Progenitor cell of endocrine pancreas (in vitro differentiated cells): Measurements from ENCODE around the gene BFSP2. TPM values are rescaled to one million over a fixed set of nuclear protein-coding genes. Genes with fewer than 3 reads are reported as not detected.
"Not testable (repeated sequence)": the region's sequence is repeated elsewhere in the genome, so short reads cannot be mapped to it uniquely, and the experiment has no call there.

ENCODE experiments used
- DNase-seq: peaks from one replicate; pipeline ENCODE4 v3.0.0; 2021; ENCODE audit warnings: low spot score; ENCODE audit not compliant: unreplicated experiment
- H3K27ac Mint-ChIP-seq: 2 replicates; pipeline ENCODE4 v1.8.0; 2021; ENCODE audit warnings: mild to moderate bottlenecking, moderate library complexity, mixed read lengths
- H3K27me3 Mint-ChIP-seq: 2 replicates; pipeline ENCODE4 v1.8.0; 2021; ENCODE audit warnings: mixed read lengths
- H3K36me3 Mint-ChIP-seq: 2 replicates; pipeline ENCODE4 v1.8.0; 2022; ENCODE audit warnings: mixed read lengths; ENCODE audit not compliant: insufficient read depth
- H3K4me1 Mint-ChIP-seq: 2 replicates; pipeline ENCODE4 v1.8.0; 2021; ENCODE audit warnings: low read depth, mixed read lengths
- H3K4me3 Mint-ChIP-seq: 2 replicates; pipeline ENCODE4 v1.8.0; 2021; ENCODE audit warnings: low read depth, mild to moderate bottlenecking, moderate library complexity, mixed read lengths
- H3K9me3 Mint-ChIP-seq: 2 replicates; pipeline ENCODE4 v1.8.0; 2021; ENCODE audit warnings: low read depth, mixed read lengths
- CTCF ChIP-seq: fragments of 200-600 bp; sonication (generic); IDR thresholded peaks from one replicate; pipeline ENCODE4 v1.5.0; 2021; ENCODE audit warnings: antibody characterized with exemption, mild to moderate bottlenecking; ENCODE audit not compliant: unreplicated experiment
- total RNA-seq: library from RNA; stranded (reverse); gene quantifications from 2 replicates; pipeline ENCODE4 v1.2.1, GENCODE V29; 2021

BFSP2 gene
- total RNA-seq, 1 donor from 2014 or later, result not detected

GRCh38 chr3:133512416-133513089 lies 112.7 kb downstream of the BFSP2 start:
- no peaks in the 10 kb centered on the region for H3K4me1 Mint-ChIP-seq
- no peak overlapping the region for H3K27ac Mint-ChIP-seq
- H3K27me3 Mint-ChIP-seq, result no peaks in the 10 kb centered on the region

GRCh38 chr3:133514418-133514817 lies 114.6 kb downstream of the BFSP2 start:
- no peak for DNase-seq
- no peak overlapping the region for H3K27ac Mint-ChIP-seq
- no peak overlapping the region for H3K4me3 Mint-ChIP-seq
- H3K27me3 Mint-ChIP-seq, result no peaks in the 10 kb centered on the region
- H3K36me3 Mint-ChIP-seq, result no peaks in the 10 kb centered on the region
- no peaks in the 10 kb centered on the region for H3K9me3 Mint-ChIP-seq
- H3K4me1 Mint-ChIP-seq, result no peaks in the 10 kb centered on the region
- no peak for TF ChIP-seq CTCF

More at GRCh38 chr3:133512416-133513089, 112.7 kb downstream of the BFSP2 start:
- no peak for DNase-seq
- H3K36me3 Mint-ChIP-seq, result no peaks in the 10 kb centered on the region
- H3K9me3 Mint-ChIP-seq, result no peaks in the 10 kb centered on the region
- no peak for TF ChIP-seq CTCF
- no peak overlapping the region for H3K4me3 Mint-ChIP-seq

GRCh38 chr3:133515127-133515526 lies 115.3 kb downstream of the BFSP2 start:
- Mint-ChIP-seq H3K27ac (no peak overlapping the region), H3K9me3 (no peaks in the 10 kb centered on the region), H3K27me3 (no peaks in the 10 kb centered on the region), H3K4me1 (no peaks in the 10 kb centered on the region), H3K36me3 (no peaks in the 10 kb centered on the region), H3K4me3 (no peak overlapping the region)
- DNase-seq, result no peak
- TF ChIP-seq CTCF, result no peak

GRCh38 chr3:133520286-133520685 lies 120.4 kb downstream of the BFSP2 start:
- Mint-ChIP-seq H3K4me1 (no peaks in the 10 kb centered on the region), H3K36me3 (no peaks in the 10 kb centered on the region), H3K9me3 (no peaks in the 10 kb centered on the region), H3K27ac (no peak overlapping the region), H3K4me3 (no peak overlapping the region), H3K27me3 (no peaks in the 10 kb centered on the region)
- no peak for TF ChIP-seq CTCF
- no peak for DNase-seq

- not testable (repeated sequence) for H3K4me1 Mint-ChIP-seq, H3K27ac Mint-ChIP-seq, DNase-seq, H3K4me3 Mint-ChIP-seq, H3K36me3 Mint-ChIP-seq, H3K27me3 Mint-ChIP-seq, H3K9me3 Mint-ChIP-seq
These were observed 121.1 kb downstream of the BFSP2 start for GRCh38 chr3:133520938-133521337.

GRCh38 chr3:133521946-133522345 lies 122.1 kb downstream of the BFSP2 start:
- Mint-ChIP-seq H3K4me1 (no peaks in the 10 kb centered on the region), H3K4me3 (no peak overlapping the region), H3K27me3 (no peaks in the 10 kb centered on the region), H3K9me3 (no peaks in the 10 kb centered on the region), H3K36me3 (no peaks in the 10 kb centered on the region), H3K27ac (no peak overlapping the region)
- no peak for TF ChIP-seq CTCF
- no peak for DNase-seq

GRCh38 chr3:133523758-133524157 lies 123.9 kb downstream of the BFSP2 start:
- not testable (repeated sequence) for DNase-seq, H3K4me3 Mint-ChIP-seq, H3K27me3 Mint-ChIP-seq, H3K9me3 Mint-ChIP-seq, H3K36me3 Mint-ChIP-seq, H3K27ac Mint-ChIP-seq, H3K4me1 Mint-ChIP-seq
